Activated CD4-positive, alpha-beta memory T cell treated with anti-CD3 and anti-CD28 coated beads for 36 hours (primary cell): ENCODE data around the gene POU2F1. TPM values are rescaled to one million over a fixed set of nuclear protein-coding genes. Genes with fewer than 3 reads are reported as not detected.

ENCODE experiments used
- CTCF ChIA-PET: fragments of 350-600 bp; sonication (Branson Sonifier 250); formaldehyde crosslinking; loops from one replicate; lab custom pipeline; 2021; ENCODE audit warnings: antibody characterized with exemption, inconsistent platforms; lab: Charles Lee
- POLR2A ChIA-PET: fragments of 350-600 bp; sonication (Branson Sonifier 250); formaldehyde crosslinking; loops from one replicate; lab custom pipeline; 2021; ENCODE audit warnings: antibody characterized with exemption; lab: Charles Lee
- DNase-seq: peaks from one replicate; pipeline ENCODE4 v3.0.0-alpha.2; 2020
- H3K27ac Mint-ChIP-seq: one replicate; pipeline ENCODE4 v1.8.0; 2021; ENCODE audit warnings: mixed read lengths
- H3K27me3 Mint-ChIP-seq: one replicate; pipeline ENCODE4 v1.8.0; 2021; ENCODE audit warnings: mixed read lengths
- H3K36me3 Mint-ChIP-seq: one replicate; pipeline ENCODE4 v1.8.0; 2021; ENCODE audit warnings: mixed read lengths
- H3K4me1 Mint-ChIP-seq: one replicate; pipeline ENCODE4 v1.8.0; 2021; ENCODE audit warnings: low read depth, mixed read lengths
- H3K4me3 Mint-ChIP-seq: one replicate; pipeline ENCODE4 v1.8.0; 2021; ENCODE audit warnings: mild to moderate bottlenecking, mixed read lengths
- H3K9me3 Mint-ChIP-seq: one replicate; pipeline ENCODE4 v1.8.0; 2021; ENCODE audit warnings: mixed read lengths
- intact Hi-C: fragments of 100-400 bp; cut with micrococcal nuclease; formaldehyde crosslinking; loops from one replicate; pipeline ENCODE4 v1.15.1; 2023
- total RNA-seq, 2 experiments: library from RNA; stranded (reverse); gene quantifications; one replicate each; pipeline ENCODE4 v1.2.3, GENCODE V29; 2021

Gene POU2F1
- total RNA-seq, 2 experiments from 2014 or later: 17.7 to 20.1 TPM

- POLR2A ChIA-PET: interaction anchor here (0.9 to 1.9 kb wide), 4 partner anchors 8 to 15 kb away, joined by 3 to 7 read pairs (median 6); no protein-coding TSS in a partner anchor
Observed at GRCh38 chr1:167465018-167465417, 244.3 kb downstream of the POU2F1 start.

DNA sequence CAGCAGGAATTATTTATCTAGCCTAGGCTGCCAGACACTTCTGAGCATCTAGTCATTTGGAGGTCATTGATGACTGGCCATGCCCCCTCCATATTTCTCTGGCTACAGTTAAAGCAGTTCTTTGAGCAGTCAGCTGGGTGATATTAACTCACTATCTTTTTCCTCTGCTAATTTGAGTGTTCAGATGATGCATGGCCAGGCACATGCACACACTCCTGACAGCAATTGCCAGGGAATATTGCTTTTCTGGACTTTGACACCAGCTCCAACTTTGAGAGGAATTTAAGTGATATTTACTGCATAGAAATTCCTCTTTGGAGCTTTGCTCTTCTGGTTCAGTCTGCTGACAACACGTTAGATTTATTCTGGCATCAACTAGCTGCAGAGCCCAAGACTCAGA lies 245.1 kb downstream of the POU2F1 start:
- Mint-ChIP-seq H3K36me3 (peaks cover 15% of the 10 kb centered on the region), H3K27ac (peak overlapping the region; percentile 43), H3K27me3 (no peaks in the 10 kb centered on the region), H3K9me3 (no peaks in the 10 kb centered on the region), H3K4me3 (no peak overlapping the region), H3K4me1 (peaks cover 76% of the 10 kb centered on the region)
- intact Hi-C loops: no loop called here
- no peak for DNase-seq
- ChIA-PET CTCF (interaction anchor here (0.7 to 1.0 kb wide), 2 partner anchors 15 to 68 kb away, joined by 3 to 4 read pairs; no protein-coding TSS in a partner anchor), POLR2A (interaction anchor here (0.5 to 1.9 kb wide), 5 partner anchors 11 to 1457 kb away, joined by 3 to 7 read pairs (median 3); partner anchors contain the start of gene CREG1)

More at GRCh38 chr1:167465018-167465417, 244.3 kb downstream of the POU2F1 start:
- no peaks in the 10 kb centered on the region for H3K27me3 Mint-ChIP-seq
- intact Hi-C loops: no loop called here
- CTCF ChIA-PET: interaction anchor here (0.6 kb wide), 1 partner anchor 18 kb away, joined by 4 read pairs; no protein-coding TSS in a partner anchor
- no peak for DNase-seq
- no peak overlapping the region for H3K4me3 Mint-ChIP-seq
- peaks cover 15% of the 10 kb centered on the region for H3K36me3 Mint-ChIP-seq
- H3K9me3 Mint-ChIP-seq: no peaks in the 10 kb centered on the region
- H3K27ac Mint-ChIP-seq: peak overlapping the region; percentile 74
- H3K4me1 Mint-ChIP-seq: peaks cover 79% of the 10 kb centered on the region

DNA sequence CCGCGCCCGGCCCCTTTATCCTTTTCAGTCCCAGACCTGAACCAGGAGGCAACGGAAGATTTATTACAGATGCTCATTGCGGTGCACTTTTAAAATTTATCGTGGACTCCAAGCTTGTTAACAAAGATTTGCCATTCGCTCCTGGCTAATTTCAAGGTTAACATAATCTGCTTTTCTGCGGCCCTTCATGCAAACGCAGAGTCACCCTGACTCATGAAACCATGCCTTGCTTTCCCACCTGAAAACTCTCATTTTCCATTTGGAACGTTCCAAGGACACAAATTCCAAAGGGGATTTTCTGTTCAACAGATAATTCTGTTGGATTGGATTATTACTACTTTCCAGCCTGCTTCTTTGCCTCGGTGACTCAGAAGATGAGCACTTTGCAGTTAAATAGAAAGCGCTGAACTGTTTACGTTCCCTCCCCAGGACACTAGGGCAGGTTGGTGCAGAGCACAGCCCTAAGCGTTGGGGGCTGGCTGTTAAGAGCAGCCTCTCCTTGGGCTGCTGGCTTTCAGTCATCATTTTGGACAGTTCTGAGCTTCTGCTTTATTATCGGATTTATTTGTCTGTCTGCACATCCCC lies 246.5 kb downstream of the POU2F1 start:
- no peak for DNase-seq
- peaks cover 65% of the 10 kb centered on the region for H3K4me1 Mint-ChIP-seq

GRCh38 chr1:167467752-167468151 lies 247.1 kb downstream of the POU2F1 start:
- no peak for DNase-seq
- Mint-ChIP-seq H3K27ac (peak overlapping the region; percentile 60), H3K27me3 (no peaks in the 10 kb centered on the region), H3K9me3 (no peaks in the 10 kb centered on the region), H3K4me3 (no peak overlapping the region), H3K36me3 (peaks cover 21% of the 10 kb centered on the region), H3K4me1 (peaks cover 68% of the 10 kb centered on the region)
- CTCF ChIA-PET: interaction anchor here (1.2 to 4.3 kb wide), 2 partner anchors 32 to 65 kb away, joined by 3 to 19 read pairs; no protein-coding TSS in a partner anchor
- POLR2A ChIA-PET: interaction anchor here (2.0 kb wide), 1 partner anchor 12 kb away, joined by 7 read pairs; no protein-coding TSS in a partner anchor
- intact Hi-C loops: no loop called here

More for the DNA sequence above, 246.5 kb downstream of the POU2F1 start:
- intact Hi-C loops: no loop called here
- Mint-ChIP-seq H3K4me3 (no peak overlapping the region), H3K27me3 (no peaks in the 10 kb centered on the region), H3K27ac (peak overlapping the region; percentile 60), H3K9me3 (no peaks in the 10 kb centered on the region), H3K36me3 (peaks cover 18% of the 10 kb centered on the region)
- ChIA-PET POLR2A (interaction anchor here (2.0 kb wide), 1 partner anchor 12 kb away, joined by 7 read pairs; no protein-coding TSS in a partner anchor), CTCF (interaction anchor here (4.3 kb wide), 1 partner anchor 66 kb away, joined by 19 read pairs; no protein-coding TSS in a partner anchor)

- CTCF ChIA-PET: interaction anchor here (4.3 kb wide), 1 partner anchor 64 kb away, joined by 19 read pairs; no protein-coding TSS in a partner anchor
- POLR2A ChIA-PET: interaction anchor here (2.0 kb wide), 1 partner anchor 14 kb away, joined by 7 read pairs; no protein-coding TSS in a partner anchor
- no peaks in the 10 kb centered on the region for H3K27me3 Mint-ChIP-seq
- H3K4me3 Mint-ChIP-seq: no peak overlapping the region
- peaks cover 69% of the 10 kb centered on the region for H3K4me1 Mint-ChIP-seq
- intact Hi-C loops: no loop called here
- H3K36me3 Mint-ChIP-seq: peaks cover 23% of the 10 kb centered on the region
- no peak for DNase-seq
- H3K27ac Mint-ChIP-seq: peak overlapping the region; percentile 67
- no peaks in the 10 kb centered on the region for H3K9me3 Mint-ChIP-seq
Observed at GRCh38 chr1:167469280-167469965, 248.7 kb downstream of the POU2F1 start.

DNA sequence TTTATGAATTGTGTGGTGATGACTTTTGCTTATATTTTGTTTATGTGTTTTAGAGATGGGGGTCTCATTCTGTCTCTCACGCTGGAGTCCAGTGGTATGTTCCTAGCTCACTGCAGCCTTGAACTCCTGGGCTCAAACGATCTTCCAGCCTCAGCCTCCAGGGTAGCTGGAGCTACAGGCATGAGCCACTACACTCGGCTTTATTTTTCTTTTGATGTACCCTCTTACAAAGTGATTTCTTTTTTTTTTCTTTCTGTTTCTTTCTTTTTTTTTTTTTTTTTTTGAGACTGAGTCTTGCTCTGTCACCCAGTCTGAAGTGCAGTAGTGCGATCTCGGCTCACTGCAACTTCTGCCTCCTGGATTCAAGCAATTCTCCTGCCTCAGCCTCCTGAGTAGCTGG lies 250.9 kb downstream of the POU2F1 start:
- no peak for DNase-seq
- peaks cover 22% of the 10 kb centered on the region for H3K36me3 Mint-ChIP-seq
- intact Hi-C loops: no loop called here
- H3K27me3 Mint-ChIP-seq: no peaks in the 10 kb centered on the region
- H3K4me3 Mint-ChIP-seq: no peak overlapping the region
- ChIA-PET POLR2A (no interaction called here), CTCF (no interaction called here)
- H3K27ac Mint-ChIP-seq: no peak overlapping the region
- H3K4me1 Mint-ChIP-seq: peaks cover 68% of the 10 kb centered on the region
- peaks cover 3% of the 10 kb centered on the region for H3K9me3 Mint-ChIP-seq

DNA sequence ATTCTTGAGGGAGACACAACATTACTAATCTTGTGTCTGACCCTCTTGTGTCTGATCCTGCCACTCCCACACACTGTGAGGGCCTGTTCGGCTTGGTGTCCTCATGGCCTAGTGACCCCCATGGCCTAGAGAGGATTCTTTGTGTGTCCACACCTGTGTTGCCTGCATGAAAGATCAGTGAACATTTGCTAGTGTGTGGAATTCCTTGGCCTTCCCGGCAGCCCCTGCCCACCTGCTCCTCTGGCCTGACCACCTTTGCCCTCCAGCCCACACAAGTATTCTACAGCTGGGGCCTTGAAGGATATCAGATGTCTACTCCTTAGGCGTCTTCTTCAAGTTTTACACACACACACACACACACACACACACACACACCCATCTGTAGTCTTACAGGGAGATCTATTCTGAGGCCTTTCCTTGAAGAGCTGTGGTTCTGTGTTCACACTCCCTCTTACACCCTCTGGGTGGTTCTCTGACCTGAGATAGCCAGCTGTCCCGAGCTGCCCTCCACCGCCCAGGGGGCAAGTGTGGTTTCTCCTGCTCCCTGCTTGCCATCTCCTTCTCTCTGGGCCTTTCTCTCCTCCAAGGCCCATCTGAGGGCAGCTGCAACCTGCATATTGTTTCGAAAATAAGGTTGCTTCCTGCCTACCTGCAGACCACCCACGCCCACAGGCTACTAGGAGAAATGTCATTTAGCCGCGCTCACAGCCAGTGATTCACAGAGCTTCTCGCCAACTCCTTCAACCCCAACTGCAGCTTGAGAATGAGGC lies 252.3 kb downstream of the POU2F1 start:
- H3K9me3 Mint-ChIP-seq: peaks cover 3% of the 10 kb centered on the region
- H3K27ac Mint-ChIP-seq: peak overlapping the region; percentile 64
- H3K27me3 Mint-ChIP-seq: no peaks in the 10 kb centered on the region
- DNase-seq: peak; percentile 68
- peaks cover 31% of the 10 kb centered on the region for H3K36me3 Mint-ChIP-seq
- ChIA-PET CTCF (interaction anchor here (0.7 to 2.4 kb wide), 5 partner anchors 20 to 61 kb away, joined by 3 to 9 read pairs (median 4); no protein-coding TSS in a partner anchor), POLR2A (interaction anchor here (0.5 to 1.6 kb wide), 7 partner anchors 8 to 408 kb away, joined by 3 to 6 read pairs (median 3); no protein-coding TSS in a partner anchor)
- peaks cover 73% of the 10 kb centered on the region for H3K4me1 Mint-ChIP-seq
- intact Hi-C loops: no loop called here
- peak overlapping the region; percentile 9 for H3K4me3 Mint-ChIP-seq

- intact Hi-C loops: loop anchor here (1.0 to 2.0 kb wide), 3 partner anchors 9 to 19 kb away; no protein-coding TSS in a partner anchor
- Mint-ChIP-seq H3K4me3 (peak overlapping the region; percentile 27), H3K27ac (peak overlapping the region; percentile 64), H3K9me3 (peaks cover 3% of the 10 kb centered on the region), H3K27me3 (no peaks in the 10 kb centered on the region), H3K36me3 (peaks cover 36% of the 10 kb centered on the region), H3K4me1 (peaks cover 71% of the 10 kb centered on the region)
- ChIA-PET CTCF (interaction anchor here (0.9 to 2.4 kb wide), 4 partner anchors 26 to 60 kb away, joined by 4 to 9 read pairs (median 6); no protein-coding TSS in a partner anchor), POLR2A (interaction anchor here (0.9 to 1.6 kb wide), 4 partner anchors 9 to 28 kb away, joined by 3 to 6 read pairs (median 4); no protein-coding TSS in a partner anchor)
- DNase-seq: peak; percentile 21
Observed at GRCh38 chr1:167473761-167474160, 253.1 kb downstream of the POU2F1 start.

DNA sequence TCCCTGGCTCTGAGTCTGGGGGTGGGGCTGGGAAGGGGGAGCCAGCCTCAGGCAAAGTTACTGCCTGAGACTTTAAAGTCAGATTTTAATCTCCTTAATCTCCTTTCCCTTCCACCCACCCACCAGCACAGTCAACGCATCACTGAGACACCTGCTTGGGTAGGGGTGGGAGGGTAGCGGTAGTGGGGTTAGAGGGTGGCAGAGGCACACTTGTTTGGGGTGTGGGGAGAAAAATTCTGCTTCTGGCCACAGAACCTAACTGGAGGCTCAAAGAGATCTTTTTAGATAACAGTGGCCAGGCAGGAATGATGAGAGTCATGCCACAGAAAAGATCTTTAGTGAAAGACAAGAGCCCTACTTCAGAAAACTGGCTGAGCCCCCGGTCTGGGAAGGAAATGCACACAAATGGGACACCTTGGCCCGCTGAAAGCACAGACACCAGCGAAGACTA lies 253.5 kb downstream of the POU2F1 start:
- Mint-ChIP-seq H3K4me1 (peaks cover 69% of the 10 kb centered on the region), H3K9me3 (peaks cover 3% of the 10 kb centered on the region), H3K27ac (peak overlapping the region; percentile 64), H3K36me3 (peaks cover 35% of the 10 kb centered on the region), H3K4me3 (peak overlapping the region; percentile 27), H3K27me3 (no peaks in the 10 kb centered on the region)
- ChIA-PET CTCF (interaction anchor here (1.8 to 2.4 kb wide), 2 partner anchors 26 to 60 kb away, joined by 9 read pairs; no protein-coding TSS in a partner anchor), POLR2A (interaction anchor here (1.0 to 1.7 kb wide), 2 partner anchors 11 to 18 kb away, joined by 4 to 6 read pairs; no protein-coding TSS in a partner anchor)
- intact Hi-C loops: loop anchor here (1.0 to 2.0 kb wide), 3 partner anchors 8 to 18 kb away; no protein-coding TSS in a partner anchor
- DNase-seq: peak; percentile 69

DNA sequence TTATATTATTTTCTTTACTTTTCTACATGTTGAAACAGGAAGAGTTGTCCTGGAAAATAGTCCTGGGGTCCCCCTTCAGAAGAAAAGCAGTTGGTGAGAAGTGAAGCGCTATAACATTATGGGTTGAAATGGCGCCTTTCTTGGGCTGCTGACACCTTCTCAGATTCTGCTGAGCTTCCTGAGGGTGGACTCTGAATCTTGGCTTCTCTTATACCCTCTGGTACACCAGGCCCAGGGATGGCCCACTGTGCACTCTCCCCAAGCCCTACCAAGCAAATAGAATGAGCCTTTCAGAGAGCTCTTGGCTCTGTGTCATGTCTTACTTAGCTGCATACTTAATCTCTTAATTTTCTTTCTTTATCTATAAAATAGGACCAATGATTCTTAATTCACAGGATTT lies 255.4 kb downstream of the POU2F1 start:
- CTCF ChIA-PET: interaction anchor here (0.6 to 1.6 kb wide), 2 partner anchors 21 to 57 kb away, joined by 3 to 5 read pairs; no protein-coding TSS in a partner anchor
- no peak overlapping the region for H3K27ac Mint-ChIP-seq
- H3K4me1 Mint-ChIP-seq: peaks cover 79% of the 10 kb centered on the region

More for the DNA sequence above, 255.4 kb downstream of the POU2F1 start:
- Mint-ChIP-seq H3K4me3 (no peak overlapping the region), H3K9me3 (peaks cover 3% of the 10 kb centered on the region), H3K36me3 (peaks cover 34% of the 10 kb centered on the region), H3K27me3 (no peaks in the 10 kb centered on the region)
- peak; percentile 7 for DNase-seq
- intact Hi-C loops: no loop called here
- POLR2A ChIA-PET: interaction anchor here (0.6 to 1.7 kb wide), 3 partner anchors 10 to 20 kb away, joined by 3 to 6 read pairs (median 3); no protein-coding TSS in a partner anchor
